NCI-H69 (cell line): ENCODE results near the gene RNU6-9.
A peak's percentile ranks its signal among the peaks of the same experiment; 100 is the strongest.

ENCODE experiments used
- DNase-seq: peaks from one replicate; lab custom pipeline; 2025; lab: John Stamatoyannopoulos, UW

RNU6-9 gene

GRCh38 chr19:936175-936546 is 42.9 kb downstream of the RNU6-9 start:
- no peak for DNase-seq

- no peak for DNase-seq
Observed at GRCh38 chr19:937259-937694, 44.0 kb downstream of the RNU6-9 start.

- DNase-seq, result no peak
Observed at GRCh38 chr19:938233-938923, 45.1 kb downstream of the RNU6-9 start.

GRCh38 chr19:939439-939838 is 46.2 kb downstream of the RNU6-9 start:
- DNase-seq, result no peak

- DNase-seq, result no peak
Observed at GRCh38 chr19:939922-940321, 46.6 kb downstream of the RNU6-9 start.

GRCh38 chr19:940591-941291 is 47.5 kb downstream of the RNU6-9 start:
- DNase-seq, result peak; percentile 98

- DNase-seq, result no peak
Observed at GRCh38 chr19:941292-942132, 48.2 kb downstream of the RNU6-9 start.

- no peak for DNase-seq
Observed at GRCh38 chr19:942133-942645, 48.9 kb downstream of the RNU6-9 start.
